GM12891 (cell line): ENCODE data around the gene ATG4D.

Source experiments
- POLR2A ChIP-seq: IDR thresholded peaks from 2 replicates; pipeline ENCODE4 v1.6.1; 2011; ENCODE audit warnings: low read depth, low read length, control low read depth
- POLR2AphosphoS5 ChIP-seq: IDR thresholded peaks from 2 replicates; pipeline ENCODE4 v1.6.1; 2011; ENCODE audit warnings: low read depth, low read length, control low read depth
- POU2F2 ChIP-seq: IDR thresholded peaks from 2 replicates; pipeline ENCODE4 v1.6.1; 2011; ENCODE audit warnings: low read depth, mild to moderate bottlenecking, control low read depth, low read length, moderate library complexity
- SPI1 ChIP-seq: IDR thresholded peaks from 2 replicates; pipeline ENCODE4 v1.6.1; 2011; ENCODE audit warnings: low read depth, low read length, control low read depth
- TAF1 ChIP-seq: IDR thresholded peaks from 2 replicates; pipeline ENCODE4 v1.6.1; 2011; ENCODE audit warnings: low read depth, low read length, control low read depth

GRCh38 chr19:10543059-10543419 is 665 bp upstream of the ATG4D start:
- TF ChIP-seq POLR2AphosphoS5 (no peak), TAF1 (no peak), SPI1 (no peak), POLR2A (no peak), POU2F2 (no peak)
